Fibroblast of upper back skin (primary cell): ENCODE data around the gene CFAP221.
A peak's percentile ranks its signal among the peaks of the same experiment; 100 is the strongest.

ENCODE experiments used
- DNase-seq: peaks from one replicate; pipeline ENCODE4 v3.0.0-alpha.2; 2013

CFAP221 gene

GRCh38 chr2:119537792-119538191 lies 6.5 kb upstream of the CFAP221 start:
- no peak for DNase-seq

DNA sequence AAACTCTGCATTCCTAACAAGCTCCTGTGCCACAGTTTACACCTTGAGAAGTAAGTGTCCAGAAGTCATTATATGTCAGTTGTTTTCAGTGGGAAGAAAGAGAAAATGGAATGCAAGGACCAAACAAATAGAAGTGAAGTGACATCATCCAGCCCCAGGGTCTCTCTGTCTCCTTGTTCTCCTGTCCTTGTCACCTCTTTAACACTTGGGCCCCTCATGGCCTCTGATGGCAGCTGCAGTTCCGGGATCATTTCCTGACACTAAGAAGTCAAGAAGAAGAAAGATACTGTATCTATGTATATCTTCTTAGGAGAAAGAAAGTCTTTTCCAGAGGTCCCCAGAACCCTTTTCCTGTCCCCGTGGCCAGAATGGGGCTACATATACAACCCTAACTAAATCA lies 2.8 kb upstream of the CFAP221 start:
- DNase-seq: no peak

GRCh38 chr2:119544939-119545475 lies 758 bp downstream of the CFAP221 start:
- DNase-seq: peak; percentile 64

GRCh38 chr2:119545754-119546446 lies 1.7 kb downstream of the CFAP221 start:
- peak; percentile 90 for DNase-seq

GRCh38 chr2:119546447-119546767 lies 2.2 kb downstream of the CFAP221 start:
- no peak for DNase-seq

DNA sequence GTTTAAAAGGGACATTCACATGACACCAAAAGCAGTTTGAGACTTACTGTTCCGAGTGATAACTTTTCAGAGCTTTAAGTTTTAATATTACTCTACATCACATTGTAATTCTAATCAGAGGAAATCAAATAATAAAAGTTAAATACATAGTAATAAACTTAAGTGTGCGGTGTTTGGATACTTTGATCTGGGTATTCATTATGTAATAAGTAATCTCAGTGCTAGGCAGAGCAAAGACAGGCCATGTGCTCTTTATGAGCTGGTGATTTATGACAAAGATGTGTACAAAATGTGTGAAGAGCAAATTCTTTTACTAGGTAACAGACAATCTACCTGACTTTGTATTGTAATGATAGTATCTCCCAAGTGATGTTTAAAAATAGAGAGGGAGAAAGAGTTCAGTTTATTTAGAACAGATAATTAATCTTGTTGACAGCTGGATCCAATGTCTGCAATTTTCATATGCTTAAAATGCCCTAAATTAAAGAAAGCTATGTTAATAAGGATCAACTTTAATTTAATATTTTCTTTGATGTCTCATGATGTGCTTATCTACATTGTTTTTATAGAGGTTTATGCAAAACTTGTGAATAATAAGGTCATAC lies 4.4 kb downstream of the CFAP221 start:
- no peak for DNase-seq

DNA sequence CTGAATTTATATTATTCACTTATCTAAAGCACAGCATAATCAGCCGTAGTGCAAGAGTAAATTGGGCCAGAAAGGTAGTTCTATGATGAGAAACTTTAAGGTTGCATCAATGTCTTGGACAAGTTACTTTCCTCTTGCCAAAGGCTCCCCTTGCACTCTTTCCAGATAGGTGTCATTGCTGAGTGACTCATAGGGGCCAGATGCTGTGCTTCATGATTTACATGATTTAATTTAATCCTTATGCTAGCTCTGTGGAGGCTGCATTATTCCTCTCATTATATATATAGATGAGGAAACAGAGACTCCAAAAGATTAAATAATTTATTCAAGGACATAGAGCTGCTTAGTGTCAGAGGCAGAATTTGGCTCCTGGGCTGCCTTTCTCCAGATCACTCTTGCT lies 5.0 kb downstream of the CFAP221 start:
- DNase-seq: peak; percentile 89

- no peak for DNase-seq
These were observed 6.1 kb downstream of the CFAP221 start for GRCh38 chr2:119550346-119550745.

DNA sequence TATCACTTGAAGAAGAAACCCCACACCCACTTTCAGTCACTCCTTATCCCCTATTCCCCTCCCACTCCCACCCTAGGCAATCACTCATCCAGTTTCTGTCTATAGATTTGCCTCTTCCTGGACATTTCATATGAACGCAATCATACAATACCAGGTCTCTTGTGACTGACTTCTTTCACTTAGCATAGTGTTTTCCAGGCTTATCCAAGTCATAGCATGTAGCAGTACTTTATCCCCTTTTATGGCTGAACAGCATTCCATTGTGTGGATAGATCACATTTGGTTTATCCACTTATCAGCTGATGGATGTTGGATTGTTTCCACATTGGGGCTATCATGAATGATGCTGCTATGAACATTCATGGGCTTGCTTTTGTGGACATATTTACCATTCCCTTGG lies 6.6 kb downstream of the CFAP221 start:
- no peak for DNase-seq

DNA sequence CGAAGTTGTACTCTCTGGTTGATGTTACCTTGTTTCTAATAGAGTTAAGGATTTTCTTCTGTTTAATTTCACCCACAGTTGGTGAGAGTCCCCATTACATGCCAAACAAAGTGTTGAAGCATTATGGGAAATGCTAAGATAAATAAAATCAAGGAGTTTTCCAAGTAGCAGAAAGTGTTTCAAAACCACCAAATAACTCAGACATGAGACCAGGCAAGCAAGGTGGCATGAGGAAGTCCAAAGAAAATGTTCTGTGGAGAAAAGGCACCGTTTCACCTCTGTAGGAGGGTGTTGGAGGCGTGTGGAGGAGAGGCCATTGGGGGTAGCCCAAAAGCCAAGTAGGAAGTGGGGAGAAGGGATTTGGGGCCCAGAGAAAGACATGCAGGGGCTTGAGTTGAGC lies 8.7 kb downstream of the CFAP221 start:
- DNase-seq: no peak

GRCh38 chr2:119553687-119554344 lies 9.6 kb downstream of the CFAP221 start:
- DNase-seq: no peak

DNA sequence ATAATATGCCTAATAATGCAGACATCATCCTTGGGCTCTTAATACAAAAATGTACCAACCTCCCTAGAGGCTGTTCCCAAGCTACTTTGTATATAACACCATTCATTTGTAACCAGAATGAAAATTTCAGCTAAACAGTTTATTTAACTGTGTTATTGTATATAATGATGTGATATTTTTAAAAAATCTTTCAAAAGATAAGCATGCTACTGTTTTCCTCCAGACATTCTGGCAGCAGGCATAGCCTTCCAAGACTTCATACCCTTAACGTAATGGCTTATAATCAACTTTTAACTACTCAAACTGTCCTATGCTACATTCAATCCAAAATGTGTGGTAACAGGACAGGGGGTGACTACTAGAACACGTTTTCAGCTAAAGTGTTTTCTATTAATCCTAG lies 21.2 kb downstream of the CFAP221 start:
- no peak for DNase-seq

- no peak for DNase-seq
These were observed 23.0 kb downstream of the CFAP221 start for GRCh38 chr2:119567292-119567691.

DNA sequence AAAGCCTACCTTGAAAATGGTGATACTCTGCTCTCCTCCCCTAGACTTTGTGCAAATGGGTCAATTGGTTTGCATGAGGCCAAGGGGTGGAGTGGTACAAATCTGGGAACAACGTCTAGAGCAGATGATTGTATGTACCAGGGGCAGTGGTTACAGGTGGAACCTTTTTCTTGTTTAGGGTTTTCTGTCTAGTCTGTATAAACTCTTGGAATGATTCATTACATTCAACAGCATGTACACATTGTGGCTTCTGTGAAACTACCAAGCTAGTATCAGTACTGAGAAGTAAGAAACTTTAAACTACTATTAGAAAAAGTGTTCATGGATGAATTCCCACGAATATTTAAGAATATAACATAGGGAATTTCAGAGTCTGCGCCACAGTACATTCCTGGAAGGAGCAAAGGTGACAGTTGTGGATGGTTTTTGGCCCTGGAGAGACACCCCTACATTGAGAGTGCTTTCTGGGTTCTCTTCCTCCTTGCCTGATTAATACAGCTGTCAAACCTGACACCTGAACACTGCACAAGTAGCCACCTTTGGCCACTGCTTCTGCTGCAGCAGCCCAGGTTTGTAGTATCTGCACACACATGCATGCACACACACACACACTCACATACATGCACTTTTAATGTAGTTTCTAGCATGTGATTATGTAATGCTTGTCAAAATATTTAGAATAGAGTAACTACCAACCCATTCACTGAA lies 30.0 kb downstream of the CFAP221 start:
- DNase-seq: no peak

DNA sequence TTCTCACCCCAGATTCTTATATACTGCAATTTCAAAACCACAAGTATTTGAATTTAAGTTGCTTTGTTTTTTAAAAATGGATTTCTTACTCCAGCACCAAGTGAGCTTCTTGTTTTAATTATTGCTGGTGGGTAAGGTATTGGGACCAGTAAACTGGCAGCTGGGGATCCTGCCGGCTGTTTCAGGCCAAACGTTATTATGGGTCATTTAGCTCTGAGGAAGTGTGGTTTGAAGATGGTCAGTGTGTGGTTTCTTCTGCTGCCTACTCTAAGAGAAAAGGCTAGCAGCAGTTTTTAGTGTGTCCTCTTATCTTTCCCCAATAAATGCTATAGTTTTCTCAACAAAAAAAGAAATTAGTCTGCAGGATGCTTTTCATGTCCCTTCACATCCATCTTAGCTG lies 30.6 kb downstream of the CFAP221 start:
- no peak for DNase-seq

- DNase-seq: no peak
These were observed 31.2 kb downstream of the CFAP221 start for GRCh38 chr2:119575439-119575838.

DNA sequence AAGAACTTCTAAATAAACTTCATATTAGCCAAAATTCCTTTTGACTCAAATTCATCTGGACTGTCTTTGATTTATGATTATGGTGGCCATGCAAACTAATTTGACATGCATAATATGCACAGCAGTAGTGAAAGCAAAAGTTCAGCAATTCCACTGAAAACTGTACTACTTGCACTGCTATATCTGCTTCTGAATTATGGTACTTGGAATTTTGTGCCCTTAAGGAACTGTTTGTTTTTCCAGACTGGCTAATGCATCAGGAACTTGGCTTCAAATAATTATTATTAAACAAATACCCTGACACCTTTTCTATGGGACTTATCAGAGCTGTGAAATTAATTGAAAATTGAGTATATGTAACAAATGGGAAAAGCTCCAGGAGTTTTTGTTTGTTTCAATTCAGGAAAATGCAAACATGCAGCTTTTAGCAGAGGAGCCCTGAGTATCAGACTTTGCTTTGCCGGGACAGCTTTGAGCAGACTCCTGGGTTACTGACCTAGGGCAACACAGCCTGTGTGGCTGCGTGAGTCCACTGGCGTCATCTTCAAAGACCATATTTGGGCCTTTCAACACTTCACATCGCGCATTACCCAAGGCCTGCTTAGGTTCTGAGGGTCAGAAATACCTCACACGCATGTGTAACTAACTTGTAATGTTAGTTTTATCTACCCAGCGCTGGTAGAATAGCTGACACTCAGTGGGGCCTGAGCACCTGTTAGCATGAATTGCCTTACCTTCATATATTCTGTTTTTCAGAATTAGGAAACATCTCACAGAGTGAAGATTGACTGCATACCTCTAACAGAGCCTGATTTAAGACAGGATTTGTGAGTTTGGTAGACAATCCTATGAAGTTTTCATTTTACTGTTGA lies 35.4 kb downstream of the CFAP221 start:
- no peak for DNase-seq

DNA sequence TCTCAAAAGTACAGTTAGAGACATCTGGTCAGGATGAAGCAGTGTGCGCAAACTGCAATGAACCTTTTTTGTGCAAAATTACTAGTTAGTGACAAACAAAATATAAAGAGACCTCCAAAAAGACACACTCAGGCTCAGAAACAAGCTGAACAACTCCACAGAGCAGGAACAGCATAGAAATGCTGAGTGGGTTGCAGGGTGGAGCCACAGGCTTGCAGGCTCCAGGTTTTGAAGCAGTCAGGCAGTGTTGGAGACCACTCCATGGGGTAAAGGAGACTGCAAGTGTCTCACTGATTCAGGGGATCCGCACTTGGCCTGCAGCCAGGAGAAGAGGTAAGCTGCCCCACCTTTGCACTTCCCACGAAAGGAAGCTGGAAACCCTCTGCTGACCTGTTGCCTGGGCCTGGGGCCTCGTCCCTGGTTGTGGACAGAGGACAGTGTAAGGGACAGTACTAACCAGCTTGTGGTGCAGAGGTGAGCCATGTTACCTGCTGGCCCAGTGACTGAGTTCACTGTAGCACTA lies 36.4 kb downstream of the CFAP221 start:
- DNase-seq: no peak

DNA sequence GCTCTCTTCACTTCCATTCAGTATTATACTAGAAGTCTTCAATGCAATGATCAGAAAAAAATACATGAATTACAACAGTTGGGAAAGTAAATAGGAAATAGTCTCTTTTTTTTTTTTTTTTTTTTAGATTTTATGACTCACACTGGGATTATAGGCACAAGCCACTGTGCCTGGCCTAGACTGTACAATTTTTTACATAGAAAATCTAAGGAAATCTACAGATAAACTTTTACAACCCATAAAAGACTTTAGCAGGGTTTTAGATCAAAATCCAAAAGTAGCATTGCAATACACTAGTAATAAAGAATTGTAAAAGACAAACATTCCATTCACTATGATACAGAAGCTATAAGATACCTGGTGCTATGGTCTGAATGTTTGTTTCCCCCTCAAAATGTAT lies 39.0 kb downstream of the CFAP221 start:
- no peak for DNase-seq

DNA sequence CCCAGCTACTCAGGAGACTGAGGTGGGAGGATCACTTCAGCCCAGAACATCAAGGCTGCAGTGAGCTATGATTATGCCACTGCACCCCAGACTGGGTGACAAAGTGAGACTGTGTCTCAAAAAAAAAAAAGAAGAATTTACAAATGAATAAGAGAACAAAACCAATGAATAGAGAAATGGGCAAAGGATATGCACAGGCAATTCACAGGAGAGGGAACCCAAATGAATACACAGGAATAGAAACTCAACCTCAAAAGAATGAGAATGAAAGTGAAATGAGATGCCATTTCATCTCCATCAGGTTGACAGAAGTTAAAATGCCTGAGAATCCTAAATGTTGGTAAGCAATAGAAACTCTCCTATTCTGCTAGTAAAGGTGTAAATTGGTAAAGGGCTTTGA lies 40.2 kb downstream of the CFAP221 start:
- DNase-seq: no peak

DNA sequence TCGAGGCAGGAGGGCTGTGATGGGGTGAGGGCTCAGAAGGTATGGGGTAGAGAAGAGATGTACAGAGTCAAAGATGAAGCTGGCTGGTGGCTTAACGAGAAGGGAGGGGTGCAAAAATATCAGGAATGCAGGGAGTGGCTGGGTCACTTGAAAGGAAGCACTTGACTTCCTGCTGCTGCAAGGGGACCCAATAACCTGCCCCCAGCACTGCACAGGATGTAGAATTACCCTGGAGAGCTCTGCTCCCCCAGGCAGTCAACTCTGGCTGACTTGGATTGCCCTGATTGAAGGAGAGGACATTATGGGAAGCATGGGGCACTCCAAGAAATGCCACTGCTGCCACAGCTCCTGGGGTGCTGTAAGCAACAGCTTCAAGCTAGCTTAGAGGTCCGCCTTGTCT lies 41.8 kb downstream of the CFAP221 start:
- no peak for DNase-seq

DNA sequence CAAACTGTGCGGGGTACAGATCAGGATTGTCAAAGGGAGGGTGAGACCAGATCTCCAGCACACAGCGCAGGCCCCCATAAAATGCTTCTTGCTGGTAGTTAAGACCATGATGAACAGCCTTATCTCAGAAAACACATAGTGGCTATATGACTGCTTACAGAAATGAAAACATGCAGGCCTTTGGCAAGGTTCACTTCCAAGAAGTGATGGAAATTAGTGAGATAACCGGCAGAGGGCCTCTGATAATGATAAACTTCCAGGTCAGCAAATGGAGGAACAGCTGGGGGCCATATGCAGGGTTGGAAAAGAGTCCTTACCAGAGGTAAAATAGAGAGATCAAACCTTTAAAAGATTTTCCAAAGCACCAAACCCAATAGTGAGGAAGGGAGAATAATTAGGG lies 46.6 kb downstream of the CFAP221 start:
- DNase-seq: no peak
